DMS 273 treated with DMSO at 0.1 percent for 48 hours (cell line): ENCODE data around the gene PTPA.

ENCODE experiments used
- DNase-seq: peaks from one replicate; lab custom pipeline; 2025; lab: John Stamatoyannopoulos, UW

Gene PTPA

GRCh38 chr9:129081388-129081904, 29.8 kb upstream of the PTPA start:
- no peak for DNase-seq

GRCh38 chr9:129084087-129084486, 27.1 kb upstream of the PTPA start:
- DNase-seq, result no peak

DNA sequence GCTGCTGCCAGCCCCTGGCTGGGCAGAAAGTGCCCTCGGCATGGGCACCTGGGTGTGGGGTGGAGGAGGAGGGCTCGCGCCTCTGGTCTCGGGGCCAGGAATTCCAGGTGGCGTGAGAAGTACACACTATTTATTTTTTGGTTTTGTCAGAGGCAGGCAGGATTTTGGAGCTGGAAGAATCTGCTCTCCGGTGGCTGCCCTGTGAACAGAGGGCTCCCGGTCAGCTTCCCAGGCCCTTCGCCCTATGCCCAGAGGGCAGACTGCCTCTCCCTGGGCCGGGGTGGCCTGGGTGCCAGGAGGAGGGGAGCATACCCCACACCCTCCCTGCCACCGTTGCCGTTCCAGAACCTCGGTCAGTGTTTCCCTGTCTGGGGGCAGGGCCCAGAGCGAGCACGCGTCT, 22.0 kb upstream of the PTPA start:
- DNase-seq, result no peak

GRCh38 chr9:129093602-129094386, 17.4 kb upstream of the PTPA start:
- DNase-seq, result no peak

DNA sequence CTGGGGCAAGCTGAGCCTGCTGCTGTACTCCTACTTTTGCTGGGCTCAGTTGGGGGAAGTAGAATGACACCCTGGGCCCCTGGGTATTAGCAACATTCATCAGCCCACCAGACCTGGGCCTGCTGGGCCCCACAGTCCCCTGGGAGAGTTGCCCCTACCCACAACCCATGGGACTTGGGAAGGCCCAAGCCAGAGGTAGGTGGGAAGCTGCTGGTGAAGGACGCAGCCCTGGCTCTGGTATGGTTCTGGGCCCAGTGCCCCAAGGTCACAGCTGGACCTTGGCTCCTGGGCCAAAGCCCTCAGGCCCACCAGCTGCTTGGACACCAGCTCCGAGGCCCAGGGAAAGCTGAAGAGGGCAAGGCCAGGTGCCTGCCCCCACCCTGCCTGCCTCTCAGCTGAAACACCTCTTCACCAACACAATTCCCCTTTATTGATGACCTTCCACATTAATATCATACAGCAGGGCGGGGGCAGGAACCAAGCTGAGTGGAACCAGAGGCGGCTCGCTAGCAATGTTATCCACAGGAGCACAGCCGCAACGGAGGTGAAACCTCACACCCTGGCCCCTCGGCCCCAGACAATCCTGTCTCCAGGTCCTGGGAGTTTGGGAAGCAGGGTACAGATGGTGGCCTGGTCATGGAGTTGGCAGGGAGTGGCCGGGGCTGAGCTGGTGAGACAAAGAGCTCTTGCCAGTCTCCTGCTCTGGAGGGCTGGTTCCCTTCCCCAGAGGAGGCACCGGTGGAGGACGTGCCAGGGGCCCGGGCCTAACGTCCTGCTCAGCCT, 16.6 kb upstream of the PTPA start:
- no peak for DNase-seq

- DNase-seq, result no peak
Observed at GRCh38 chr9:129095170-129095667, 16.0 kb upstream of the PTPA start.

DNA sequence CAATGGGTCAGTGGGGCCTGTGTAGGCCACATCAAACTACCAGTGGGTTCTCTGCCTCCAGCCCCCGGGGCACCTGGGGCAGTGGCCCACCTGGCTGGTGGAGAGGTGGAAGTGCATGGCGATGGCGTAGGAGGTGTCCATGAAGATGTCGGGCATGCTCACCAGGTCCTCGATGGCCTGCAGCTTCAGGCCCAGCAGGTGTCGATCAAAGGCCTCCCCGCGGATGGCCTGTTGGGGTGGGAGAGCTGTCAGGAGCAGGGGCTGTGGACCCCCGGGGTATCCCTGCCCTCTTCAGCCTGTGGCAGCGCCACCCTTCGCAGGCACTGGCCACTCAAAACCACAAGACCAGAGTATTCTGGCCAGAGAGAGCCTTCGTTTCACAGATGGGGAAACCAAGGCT, 15.3 kb upstream of the PTPA start:
- DNase-seq, result no peak

DNA sequence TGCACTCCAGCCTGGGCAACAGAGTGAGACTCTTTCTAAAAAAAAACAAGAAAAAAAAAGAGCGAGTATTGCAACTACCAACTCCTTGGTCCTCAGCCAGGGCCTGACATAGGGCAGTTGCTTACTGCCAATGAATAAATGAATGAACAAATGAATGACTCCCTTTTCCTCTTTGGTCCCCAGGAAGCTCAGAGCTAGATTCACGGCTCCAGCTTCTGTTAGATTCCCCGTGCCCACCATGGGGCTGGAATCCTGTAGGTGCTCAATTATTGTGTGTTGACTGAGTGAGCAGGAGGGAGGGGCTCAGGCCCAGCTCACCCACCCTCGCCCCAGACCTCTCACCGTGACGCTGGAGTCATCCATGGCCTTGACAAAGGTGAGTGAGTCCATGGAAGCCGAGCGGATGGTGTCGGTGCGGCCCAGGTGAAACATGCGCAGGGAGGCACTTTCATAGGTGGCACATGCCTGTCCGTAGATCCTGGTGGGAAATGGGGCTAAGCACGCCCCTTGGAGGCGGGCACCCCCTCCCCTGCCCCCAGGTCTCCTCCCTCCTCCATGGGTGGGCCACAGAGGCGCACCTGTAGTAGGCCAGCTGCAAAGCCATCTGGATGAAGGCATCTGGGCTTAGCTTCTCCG, 13.4 kb upstream of the PTPA start:
- DNase-seq, result no peak

- no peak for DNase-seq
Observed at GRCh38 chr9:129098328-129098727, 12.9 kb upstream of the PTPA start.

DNA sequence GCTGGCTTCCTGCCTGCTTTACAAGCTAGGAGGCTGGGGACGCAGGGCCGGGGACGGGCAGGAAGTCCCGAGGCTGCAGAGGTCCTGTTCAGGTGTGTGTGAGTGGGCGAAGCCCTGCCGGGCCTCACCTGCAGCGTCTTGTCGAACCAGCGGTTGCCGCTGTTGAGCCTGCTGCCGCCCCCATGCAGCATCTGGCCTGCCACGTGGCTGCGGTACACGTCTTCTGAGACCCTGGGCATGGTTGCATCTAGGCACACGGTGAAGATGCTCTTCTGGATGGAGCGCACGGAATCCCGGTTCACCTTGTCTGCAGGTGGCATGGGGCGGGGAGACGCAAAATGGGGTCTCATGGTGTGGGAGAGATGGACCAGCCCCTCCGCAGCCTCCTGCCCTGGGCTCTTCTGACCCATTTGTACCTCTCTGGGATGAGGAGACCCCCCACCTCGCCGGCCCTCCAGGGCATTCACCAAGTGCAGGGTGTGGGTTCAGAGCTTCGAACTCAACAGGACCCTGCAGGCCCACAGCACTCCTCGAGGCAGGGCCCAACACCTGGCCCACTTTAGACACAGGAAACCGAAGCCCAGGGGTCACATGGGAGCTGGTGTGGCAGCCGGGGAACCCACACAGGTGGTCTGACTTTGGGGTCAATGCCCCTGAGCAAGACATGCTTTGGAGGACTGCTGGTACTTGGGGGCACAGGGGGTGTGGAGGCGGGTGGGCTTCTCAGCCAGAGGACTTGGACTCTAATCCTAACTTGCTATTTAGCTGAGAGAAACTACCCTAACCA, 10.6 kb upstream of the PTPA start:
- DNase-seq, result no peak

DNA sequence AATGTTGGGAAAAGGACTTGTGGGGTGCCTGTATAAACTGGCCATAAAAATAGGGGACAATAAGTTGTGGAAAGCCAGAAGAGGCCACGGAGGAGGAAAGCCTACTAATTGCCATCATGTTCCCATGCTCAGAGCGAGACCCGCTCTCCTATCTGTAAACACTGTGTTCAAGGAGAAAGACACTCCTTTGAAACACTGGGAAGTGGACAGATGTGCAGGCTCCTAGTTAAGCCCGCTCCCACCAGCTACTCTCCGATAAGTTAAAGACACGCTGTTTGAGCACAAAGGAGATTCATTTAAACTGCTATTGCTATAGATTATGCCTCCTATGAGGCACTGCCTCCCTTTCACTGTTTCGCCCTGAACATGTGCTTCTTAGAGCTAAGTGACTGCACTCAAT, 9.9 kb upstream of the PTPA start:
- no peak for DNase-seq

- no peak for DNase-seq
Observed at GRCh38 chr9:129102095-129102525, 9.1 kb upstream of the PTPA start.

- DNase-seq, result no peak
Observed at GRCh38 chr9:129102791-129103594, 8.2 kb upstream of the PTPA start.

GRCh38 chr9:129103595-129103965, 7.6 kb upstream of the PTPA start:
- DNase-seq, result no peak

DNA sequence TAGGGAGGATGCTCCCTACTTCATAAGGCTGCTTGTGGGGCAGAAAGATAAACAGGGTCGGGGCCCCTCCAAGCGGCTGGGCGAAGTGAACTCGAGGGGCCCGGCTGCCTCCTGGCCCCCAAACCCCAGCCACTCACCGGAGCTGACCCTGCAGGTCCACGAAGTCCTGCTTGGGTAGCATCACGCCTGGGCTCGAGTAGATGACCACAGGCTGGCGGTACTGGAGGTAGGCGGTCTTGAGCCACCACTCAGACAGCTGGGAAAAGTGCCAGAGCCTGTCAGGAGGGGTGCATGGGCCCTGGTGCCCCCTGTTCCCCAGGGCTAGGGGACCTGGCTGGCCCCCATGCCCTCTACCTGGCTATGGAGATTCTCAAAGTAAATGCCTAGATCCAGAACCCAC, 7.2 kb upstream of the PTPA start:
- no peak for DNase-seq

DNA sequence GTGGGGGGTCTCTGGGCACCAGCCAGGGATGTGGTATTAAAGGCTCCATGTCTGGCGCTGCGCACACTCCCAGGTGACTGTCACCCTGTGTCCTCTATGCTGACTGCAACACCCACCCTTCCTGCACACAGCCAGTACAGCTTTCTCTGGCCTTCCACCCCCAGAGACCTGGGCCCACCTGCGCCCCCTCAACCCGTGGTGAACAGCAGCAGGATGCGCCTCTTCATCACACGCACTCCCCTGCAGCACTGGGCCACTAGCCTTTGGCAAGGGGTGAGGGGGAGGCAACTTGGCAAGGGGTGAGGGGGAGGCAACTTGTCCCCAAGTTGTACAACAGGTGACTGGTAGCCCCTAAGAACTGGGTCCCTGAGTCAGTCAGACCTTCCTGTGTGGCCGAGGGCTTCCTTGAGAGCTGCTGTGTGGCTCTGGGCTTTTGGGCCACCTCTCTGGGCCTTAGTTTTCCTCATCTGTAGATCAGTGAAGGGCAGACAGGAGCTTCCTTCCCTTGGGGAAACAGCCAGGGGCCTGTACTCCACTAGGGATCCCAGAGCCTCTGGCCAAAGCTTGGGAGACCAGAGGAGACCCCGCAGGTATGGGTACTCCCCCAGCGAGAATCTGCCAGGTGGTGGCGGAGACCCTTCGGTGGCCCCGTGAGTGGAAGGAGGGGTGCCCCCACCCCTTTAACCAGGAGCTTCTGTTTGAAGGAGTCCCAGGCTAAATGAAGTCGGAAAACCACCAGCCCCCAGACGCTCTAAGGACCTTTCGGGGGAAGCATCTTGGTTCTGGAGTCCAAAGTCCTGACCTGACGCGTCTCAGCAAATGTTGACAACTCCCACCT, 5.1 kb upstream of the PTPA start:
- no peak for DNase-seq

DNA sequence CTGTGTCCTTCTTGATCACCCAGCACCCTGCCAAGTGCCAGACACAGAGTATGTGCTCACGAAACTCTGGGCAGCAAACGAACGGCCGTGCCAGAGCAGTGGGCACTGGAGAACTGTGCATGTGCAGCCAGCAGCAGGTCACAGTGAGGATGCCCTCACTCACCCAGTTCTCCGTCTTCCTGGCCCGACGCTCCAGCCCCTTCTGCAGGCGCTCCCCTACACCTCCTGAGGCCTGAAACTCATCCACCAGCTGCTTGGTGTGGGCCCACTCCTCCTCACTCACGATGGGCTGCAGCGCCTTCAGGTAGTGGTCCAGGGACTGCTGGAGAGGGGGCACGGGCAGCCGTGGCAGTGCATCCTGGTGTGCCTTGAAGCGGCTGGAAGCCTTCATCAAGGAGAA, 3.6 kb upstream of the PTPA start:
- DNase-seq, result no peak

GRCh38 chr9:129108083-129108804, 3.0 kb upstream of the PTPA start:
- no peak for DNase-seq

- DNase-seq, result no peak
Observed at GRCh38 chr9:129108805-129109536, 2.2 kb upstream of the PTPA start.
